ENCODE results near the gene PRKN.

DNA sequence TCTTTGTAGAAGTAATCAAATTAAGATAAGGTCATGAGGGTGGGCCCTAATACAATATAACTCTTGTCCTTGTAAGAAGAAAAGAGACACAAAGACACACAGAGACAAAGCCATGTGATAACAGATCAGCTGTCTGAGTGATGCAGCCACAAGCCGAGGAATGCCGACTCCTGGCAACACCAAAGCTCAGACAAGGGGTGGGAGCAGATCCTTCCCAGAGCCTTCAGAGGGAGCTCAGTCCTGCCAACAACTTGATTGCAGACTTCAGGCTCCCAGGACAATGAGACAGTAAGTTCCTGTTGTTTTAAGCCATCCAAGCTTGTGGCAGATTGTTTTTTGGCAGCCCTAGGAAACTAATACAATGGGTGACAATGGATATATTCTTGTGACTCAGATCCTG lies 1128.7 kb downstream of the PRKN start:
- TF ChIP-seq SETDB1 (IDR thresholded peaks at IDR 0.05; ENCODE audit: insufficient read length, low read length) (no peak), ZNF701 (tag by site-specific recombination; IDR thresholded peaks at IDR 0.05) (no peak), GLI4 (tag by site-specific recombination; IDR thresholded peaks at IDR 0.05) (no peak), ZNF792 (tag by site-specific recombination; IDR thresholded peaks at IDR 0.05) (no peak), ZNF223 (tag by site-specific recombination; IDR thresholded peaks at IDR 0.05) (no peak), ZNF24 (tag by site-specific recombination; IDR thresholded peaks at IDR 0.05) (no peak), ZNF561 (tag by site-specific recombination; IDR thresholded peaks at IDR 0.05; ENCODE audit: borderline replicate concordance) (no peak), ZNF416 (tag by site-specific recombination; IDR thresholded peaks at IDR 0.05) (no peak)
- TF ChIP-seq, protein P1, sequence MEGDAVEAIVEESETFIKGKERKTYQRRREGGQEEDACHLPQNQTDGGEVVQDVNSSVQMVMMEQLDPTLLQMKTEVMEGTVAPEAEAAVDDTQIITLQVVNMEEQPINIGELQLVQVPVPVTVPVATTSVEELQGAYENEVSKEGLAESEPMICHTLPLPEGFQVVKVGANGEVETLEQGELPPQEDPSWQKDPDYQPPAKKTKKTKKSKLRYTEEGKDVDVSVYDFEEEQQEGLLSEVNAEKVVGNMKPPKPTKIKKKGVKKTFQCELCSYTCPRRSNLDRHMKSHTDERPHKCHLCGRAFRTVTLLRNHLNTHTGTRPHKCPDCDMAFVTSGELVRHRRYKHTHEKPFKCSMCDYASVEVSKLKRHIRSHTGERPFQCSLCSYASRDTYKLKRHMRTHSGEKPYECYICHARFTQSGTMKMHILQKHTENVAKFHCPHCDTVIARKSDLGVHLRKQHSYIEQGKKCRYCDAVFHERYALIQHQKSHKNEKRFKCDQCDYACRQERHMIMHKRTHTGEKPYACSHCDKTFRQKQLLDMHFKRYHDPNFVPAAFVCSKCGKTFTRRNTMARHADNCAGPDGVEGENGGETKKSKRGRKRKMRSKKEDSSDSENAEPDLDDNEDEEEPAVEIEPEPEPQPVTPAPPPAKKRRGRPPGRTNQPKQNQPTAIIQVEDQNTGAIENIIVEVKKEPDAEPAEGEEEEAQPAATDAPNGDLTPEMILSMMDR (tag by site-specific recombination; IDR thresholded peaks at IDR 0.05), result no peak
- TF ChIP-seq, protein P2, sequence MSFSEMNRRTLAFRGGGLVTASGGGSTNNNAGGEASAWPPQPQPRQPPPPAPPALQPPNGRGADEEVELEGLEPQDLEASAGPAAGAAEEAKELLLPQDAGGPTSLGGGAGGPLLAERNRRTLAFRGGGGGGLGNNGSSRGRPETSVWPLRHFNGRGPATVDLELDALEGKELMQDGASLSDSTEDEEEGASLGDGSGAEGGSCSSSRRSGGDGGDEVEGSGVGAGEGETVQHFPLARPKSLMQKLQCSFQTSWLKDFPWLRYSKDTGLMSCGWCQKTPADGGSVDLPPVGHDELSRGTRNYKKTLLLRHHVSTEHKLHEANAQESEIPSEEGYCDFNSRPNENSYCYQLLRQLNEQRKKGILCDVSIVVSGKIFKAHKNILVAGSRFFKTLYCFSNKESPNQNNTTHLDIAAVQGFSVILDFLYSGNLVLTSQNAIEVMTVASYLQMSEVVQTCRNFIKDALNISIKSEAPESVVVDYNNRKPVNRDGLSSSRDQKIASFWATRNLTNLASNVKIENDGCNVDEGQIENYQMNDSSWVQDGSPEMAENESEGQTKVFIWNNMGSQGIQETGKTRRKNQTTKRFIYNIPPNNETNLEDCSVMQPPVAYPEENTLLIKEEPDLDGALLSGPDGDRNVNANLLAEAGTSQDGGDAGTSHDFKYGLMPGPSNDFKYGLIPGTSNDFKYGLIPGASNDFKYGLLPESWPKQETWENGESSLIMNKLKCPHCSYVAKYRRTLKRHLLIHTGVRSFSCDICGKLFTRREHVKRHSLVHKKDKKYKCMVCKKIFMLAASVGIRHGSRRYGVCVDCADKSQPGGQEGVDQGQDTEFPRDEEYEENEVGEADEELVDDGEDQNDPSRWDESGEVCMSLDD (tag by site-specific recombination; IDR thresholded peaks at IDR 0.05), result no peak
- TF ChIP-seq, protein P3, sequence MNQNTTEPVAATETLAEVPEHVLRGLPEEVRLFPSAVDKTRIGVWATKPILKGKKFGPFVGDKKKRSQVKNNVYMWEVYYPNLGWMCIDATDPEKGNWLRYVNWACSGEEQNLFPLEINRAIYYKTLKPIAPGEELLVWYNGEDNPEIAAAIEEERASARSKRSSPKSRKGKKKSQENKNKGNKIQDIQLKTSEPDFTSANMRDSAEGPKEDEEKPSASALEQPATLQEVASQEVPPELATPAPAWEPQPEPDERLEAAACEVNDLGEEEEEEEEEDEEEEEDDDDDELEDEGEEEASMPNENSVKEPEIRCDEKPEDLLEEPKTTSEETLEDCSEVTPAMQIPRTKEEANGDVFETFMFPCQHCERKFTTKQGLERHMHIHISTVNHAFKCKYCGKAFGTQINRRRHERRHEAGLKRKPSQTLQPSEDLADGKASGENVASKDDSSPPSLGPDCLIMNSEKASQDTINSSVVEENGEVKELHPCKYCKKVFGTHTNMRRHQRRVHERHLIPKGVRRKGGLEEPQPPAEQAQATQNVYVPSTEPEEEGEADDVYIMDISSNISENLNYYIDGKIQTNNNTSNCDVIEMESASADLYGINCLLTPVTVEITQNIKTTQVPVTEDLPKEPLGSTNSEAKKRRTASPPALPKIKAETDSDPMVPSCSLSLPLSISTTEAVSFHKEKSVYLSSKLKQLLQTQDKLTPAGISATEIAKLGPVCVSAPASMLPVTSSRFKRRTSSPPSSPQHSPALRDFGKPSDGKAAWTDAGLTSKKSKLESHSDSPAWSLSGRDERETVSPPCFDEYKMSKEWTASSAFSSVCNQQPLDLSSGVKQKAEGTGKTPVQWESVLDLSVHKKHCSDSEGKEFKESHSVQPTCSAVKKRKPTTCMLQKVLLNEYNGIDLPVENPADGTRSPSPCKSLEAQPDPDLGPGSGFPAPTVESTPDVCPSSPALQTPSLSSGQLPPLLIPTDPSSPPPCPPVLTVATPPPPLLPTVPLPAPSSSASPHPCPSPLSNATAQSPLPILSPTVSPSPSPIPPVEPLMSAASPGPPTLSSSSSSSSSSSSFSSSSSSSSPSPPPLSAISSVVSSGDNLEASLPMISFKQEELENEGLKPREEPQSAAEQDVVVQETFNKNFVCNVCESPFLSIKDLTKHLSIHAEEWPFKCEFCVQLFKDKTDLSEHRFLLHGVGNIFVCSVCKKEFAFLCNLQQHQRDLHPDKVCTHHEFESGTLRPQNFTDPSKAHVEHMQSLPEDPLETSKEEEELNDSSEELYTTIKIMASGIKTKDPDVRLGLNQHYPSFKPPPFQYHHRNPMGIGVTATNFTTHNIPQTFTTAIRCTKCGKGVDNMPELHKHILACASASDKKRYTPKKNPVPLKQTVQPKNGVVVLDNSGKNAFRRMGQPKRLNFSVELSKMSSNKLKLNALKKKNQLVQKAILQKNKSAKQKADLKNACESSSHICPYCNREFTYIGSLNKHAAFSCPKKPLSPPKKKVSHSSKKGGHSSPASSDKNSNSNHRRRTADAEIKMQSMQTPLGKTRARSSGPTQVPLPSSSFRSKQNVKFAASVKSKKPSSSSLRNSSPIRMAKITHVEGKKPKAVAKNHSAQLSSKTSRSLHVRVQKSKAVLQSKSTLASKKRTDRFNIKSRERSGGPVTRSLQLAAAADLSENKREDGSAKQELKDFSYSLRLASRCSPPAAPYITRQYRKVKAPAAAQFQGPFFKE (tag by site-specific recombination; IDR thresholded peaks at IDR 0.05; ENCODE audit: borderline replicate concordance), result no peak
